NB4 (cell line): ENCODE data around the gene ARHGAP22.

Experiments used
- DNase-seq: peaks from one replicate; pipeline ENCODE4 v3.0.0; 2010; ENCODE audit warnings: low read depth
- H3K4me3 ChIP-seq: one replicate; pipeline ENCODE4 v1.5.1; 2011; ENCODE audit warnings: mild to moderate bottlenecking, low read depth, low read length, moderate library complexity
- MYC ChIP-seq: IDR thresholded peaks from 2 replicates; pipeline ENCODE4 v1.6.1; 2011; ENCODE audit warnings: low read depth, low read length
- POLR2A ChIP-seq: IDR thresholded peaks from 2 replicates; pipeline ENCODE4 v1.6.1; 2011; ENCODE audit warnings: mild to moderate bottlenecking; ENCODE audit not compliant: insufficient read length; ENCODE audit errors: extremely low read depth
- TF ChIP-seq, protein P1 (sequence below): IDR thresholded peaks from 2 replicates; pipeline ENCODE4 v1.6.1; 2011; ENCODE audit warnings: low read depth, low read length
- TF ChIP-seq, protein P2 (sequence below): IDR thresholded peaks from one replicate; pipeline ENCODE4 v1.5.1; 2012; ENCODE audit warnings: low read depth, low read length

ARHGAP22 gene

DNA sequence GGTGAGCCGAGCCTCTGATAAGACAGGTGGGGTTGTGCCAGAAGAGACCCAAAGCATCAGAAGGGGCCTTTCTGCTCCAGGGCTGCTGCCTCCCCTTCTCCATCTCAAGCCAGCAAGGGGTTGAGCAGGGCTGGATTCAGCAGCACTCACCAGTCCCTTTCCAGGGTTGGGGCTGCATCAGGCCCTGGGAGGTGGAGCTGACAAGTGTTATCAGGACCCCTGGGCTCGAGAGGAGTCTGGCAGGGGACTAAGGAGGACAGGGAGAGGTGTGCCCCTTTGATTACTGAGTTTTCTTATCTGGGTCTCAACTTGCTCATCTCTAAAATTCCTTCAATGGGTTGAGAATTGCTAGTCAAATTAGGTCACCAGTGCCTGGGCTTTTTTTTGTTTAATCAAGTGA, 17.8 kb downstream of the ARHGAP22 start:
- TF ChIP-seq, protein P1, sequence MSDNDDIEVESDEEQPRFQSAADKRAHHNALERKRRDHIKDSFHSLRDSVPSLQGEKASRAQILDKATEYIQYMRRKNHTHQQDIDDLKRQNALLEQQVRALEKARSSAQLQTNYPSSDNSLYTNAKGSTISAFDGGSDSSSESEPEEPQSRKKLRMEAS = no peak
- TF ChIP-seq POLR2A = no peak
- no peak for TF ChIP-seq MYC
- TF ChIP-seq, protein P2, sequence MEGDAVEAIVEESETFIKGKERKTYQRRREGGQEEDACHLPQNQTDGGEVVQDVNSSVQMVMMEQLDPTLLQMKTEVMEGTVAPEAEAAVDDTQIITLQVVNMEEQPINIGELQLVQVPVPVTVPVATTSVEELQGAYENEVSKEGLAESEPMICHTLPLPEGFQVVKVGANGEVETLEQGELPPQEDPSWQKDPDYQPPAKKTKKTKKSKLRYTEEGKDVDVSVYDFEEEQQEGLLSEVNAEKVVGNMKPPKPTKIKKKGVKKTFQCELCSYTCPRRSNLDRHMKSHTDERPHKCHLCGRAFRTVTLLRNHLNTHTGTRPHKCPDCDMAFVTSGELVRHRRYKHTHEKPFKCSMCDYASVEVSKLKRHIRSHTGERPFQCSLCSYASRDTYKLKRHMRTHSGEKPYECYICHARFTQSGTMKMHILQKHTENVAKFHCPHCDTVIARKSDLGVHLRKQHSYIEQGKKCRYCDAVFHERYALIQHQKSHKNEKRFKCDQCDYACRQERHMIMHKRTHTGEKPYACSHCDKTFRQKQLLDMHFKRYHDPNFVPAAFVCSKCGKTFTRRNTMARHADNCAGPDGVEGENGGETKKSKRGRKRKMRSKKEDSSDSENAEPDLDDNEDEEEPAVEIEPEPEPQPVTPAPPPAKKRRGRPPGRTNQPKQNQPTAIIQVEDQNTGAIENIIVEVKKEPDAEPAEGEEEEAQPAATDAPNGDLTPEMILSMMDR = no peak

DNA sequence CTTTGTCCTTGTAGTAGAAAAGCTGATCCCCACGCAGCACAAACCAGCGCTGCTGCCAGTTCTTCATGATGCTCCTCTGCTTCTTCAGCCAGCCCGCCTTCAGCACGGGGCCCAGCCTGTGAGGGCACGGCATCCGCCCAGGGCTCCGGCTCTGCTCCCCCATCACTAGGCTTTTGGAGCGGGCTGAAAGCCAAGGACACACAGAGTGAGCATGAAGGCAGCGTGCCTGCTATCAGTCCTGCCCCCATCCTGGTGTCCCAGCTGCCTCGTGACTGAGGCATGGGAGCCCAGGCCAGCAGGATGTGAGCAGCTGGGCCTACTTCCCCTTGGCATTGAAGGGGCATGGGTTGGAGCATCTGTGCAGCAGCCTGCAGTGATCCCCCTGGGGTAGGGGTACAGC, 21.9 kb downstream of the ARHGAP22 start:
- DNase-seq = no peak
- TF ChIP-seq POLR2A (no peak), MYC (no peak)
- TF ChIP-seq, protein P2 = no peak
- TF ChIP-seq, protein P1 = no peak
- no peak overlapping the region for H3K4me3 ChIP-seq

More for the DNA sequence above, 17.8 kb downstream of the ARHGAP22 start:
- H3K4me3 ChIP-seq = no peak overlapping the region
- no peak for DNase-seq

DNA sequence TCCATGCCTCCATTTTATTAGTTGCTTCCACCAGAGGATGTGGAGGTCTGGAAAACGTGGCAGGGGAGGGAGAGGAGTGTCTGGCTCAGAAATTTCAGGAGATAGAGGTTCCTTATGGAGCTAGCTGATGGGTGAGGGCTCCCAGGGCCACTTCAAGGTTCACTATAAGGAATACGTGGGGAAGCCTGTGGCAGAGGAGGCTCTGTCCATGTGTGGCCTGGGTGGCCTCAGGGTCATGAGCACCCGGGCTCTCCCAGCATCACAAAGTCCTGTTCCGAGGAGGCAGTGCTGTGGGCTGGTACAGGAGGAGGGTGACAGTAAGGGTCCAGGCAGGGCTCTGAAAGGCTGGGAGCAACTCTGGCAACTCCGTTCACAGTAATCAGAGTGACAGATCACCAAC, 24.6 kb downstream of the ARHGAP22 start:
- H3K4me3 ChIP-seq = no peak overlapping the region
- DNase-seq = no peak
- TF ChIP-seq, protein P2 = no peak
- no peak for TF ChIP-seq POLR2A

DNA sequence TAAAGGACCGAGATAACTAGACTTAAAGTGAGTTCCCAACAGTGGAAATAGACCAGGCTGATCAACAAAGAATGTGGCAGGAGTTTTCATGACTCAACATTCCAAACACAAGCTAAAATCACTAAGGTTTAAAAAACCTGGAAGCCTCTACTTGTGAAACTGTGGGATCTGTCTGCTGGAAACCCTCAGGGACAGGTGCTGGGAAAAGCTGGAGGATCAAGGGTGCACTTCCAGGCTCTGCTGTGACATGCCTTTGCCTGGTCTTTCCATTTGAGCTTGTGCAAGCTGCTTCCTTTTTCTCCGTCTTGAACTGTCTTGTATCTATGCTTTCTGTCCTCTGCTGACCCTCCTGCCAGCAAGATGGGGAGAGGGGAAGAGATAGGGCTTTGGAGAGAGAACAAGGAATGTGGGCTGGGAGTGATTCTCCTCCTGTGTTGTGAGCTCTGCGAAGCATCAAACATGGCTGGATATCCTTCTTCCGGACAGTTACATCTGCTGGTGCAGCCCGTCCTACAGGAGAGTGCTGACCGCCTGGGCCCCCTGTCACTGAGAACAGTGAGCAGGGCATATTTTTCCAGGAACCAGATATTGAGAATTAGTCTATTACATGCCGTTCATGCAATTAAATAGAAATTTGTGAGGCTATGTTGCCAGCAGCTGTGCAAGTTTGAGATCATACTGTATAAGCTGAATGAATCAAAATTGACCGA, 25.5 kb downstream of the ARHGAP22 start:
- peak; percentile 25 for DNase-seq
- H3K4me3 ChIP-seq = no peak overlapping the region
- no peak for TF ChIP-seq MYC
- TF ChIP-seq, protein P1 = no peak
- no peak for TF ChIP-seq POLR2A
- TF ChIP-seq, protein P2 = no peak

DNA sequence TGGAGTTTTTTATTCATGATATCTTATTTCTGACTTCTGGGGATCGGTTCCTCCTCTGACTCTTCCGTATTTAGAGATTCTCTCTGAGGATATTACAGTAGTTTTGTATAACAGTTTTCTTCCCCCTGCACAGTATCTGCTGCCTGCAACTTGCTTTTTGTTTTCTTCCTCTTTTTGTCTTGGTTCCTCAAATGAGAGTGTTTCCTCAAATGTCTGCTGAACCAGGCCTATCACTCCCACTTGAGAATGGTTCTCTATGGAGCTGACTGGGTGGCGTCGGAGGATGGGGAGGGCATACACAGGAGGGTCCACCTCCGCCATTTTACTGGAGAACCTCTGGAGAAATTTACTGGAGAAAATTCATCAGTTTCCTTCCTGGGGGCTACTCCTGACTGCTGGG, 27.7 kb downstream of the ARHGAP22 start:
- DNase-seq = peak; percentile 97
- H3K4me3 ChIP-seq = peak overlapping the region; percentile 14
- TF ChIP-seq MYC (no peak), POLR2A (no peak)
- TF ChIP-seq, protein P1 = no peak
- TF ChIP-seq, protein P2 = no peak

DNA sequence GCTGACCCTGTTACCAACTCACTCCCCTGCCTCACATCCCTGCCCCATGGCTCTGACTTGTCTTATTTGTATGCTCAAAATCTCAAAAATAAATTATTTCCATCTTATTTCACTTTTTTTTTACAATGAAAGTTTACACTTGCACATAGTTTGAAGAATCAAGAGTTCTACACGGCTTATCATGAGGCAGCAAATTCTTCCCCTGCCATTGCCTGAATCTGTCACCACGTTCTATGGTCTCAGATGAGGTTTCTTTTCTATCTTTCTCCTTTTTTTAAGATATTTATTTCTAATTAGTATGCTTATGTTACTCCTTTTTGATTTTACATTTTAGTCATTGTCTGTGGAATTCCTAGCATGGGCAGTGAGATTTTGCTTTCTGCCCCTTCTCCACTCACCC, 28.4 kb downstream of the ARHGAP22 start:
- no peak overlapping the region for H3K4me3 ChIP-seq
- no peak for DNase-seq
- TF ChIP-seq, protein P2 = no peak
- TF ChIP-seq POLR2A = no peak
- TF ChIP-seq, protein P1 = no peak
- no peak for TF ChIP-seq MYC
